GM12874 (cell line): ENCODE results near the gene APOM.

Experiments used
- TF ChIP-seq, protein P1 (sequence below): IDR thresholded peaks from 2 replicates; pipeline ENCODE4 v1.5.1; 2011; ENCODE audit warnings: low read depth, mild to moderate bottlenecking, control low read depth, low read length, moderate library complexity; ENCODE audit not compliant: insufficient read depth

Gene APOM

DNA sequence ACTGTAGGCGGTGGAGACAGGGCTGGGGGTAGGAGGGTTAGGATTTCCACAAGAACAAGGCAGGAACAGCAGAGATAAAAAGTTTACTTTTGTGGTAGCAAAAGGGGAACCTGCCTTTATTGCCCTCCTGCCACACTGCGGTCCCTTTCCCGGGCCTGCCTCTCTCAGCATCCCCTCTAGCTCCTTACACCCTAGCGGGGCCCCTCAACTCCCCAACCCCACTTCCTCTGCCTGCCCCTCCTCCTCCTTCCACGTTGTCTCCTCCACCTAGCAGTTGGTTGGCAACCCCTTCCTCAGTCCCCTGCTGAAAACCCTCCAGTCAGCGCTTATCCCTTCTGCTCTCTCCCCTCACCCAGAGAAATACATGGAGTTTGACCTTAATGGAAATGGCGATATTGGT, 39.9 kb upstream of the APOM start:
- TF ChIP-seq, protein P1, sequence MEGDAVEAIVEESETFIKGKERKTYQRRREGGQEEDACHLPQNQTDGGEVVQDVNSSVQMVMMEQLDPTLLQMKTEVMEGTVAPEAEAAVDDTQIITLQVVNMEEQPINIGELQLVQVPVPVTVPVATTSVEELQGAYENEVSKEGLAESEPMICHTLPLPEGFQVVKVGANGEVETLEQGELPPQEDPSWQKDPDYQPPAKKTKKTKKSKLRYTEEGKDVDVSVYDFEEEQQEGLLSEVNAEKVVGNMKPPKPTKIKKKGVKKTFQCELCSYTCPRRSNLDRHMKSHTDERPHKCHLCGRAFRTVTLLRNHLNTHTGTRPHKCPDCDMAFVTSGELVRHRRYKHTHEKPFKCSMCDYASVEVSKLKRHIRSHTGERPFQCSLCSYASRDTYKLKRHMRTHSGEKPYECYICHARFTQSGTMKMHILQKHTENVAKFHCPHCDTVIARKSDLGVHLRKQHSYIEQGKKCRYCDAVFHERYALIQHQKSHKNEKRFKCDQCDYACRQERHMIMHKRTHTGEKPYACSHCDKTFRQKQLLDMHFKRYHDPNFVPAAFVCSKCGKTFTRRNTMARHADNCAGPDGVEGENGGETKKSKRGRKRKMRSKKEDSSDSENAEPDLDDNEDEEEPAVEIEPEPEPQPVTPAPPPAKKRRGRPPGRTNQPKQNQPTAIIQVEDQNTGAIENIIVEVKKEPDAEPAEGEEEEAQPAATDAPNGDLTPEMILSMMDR, result no peak

DNA sequence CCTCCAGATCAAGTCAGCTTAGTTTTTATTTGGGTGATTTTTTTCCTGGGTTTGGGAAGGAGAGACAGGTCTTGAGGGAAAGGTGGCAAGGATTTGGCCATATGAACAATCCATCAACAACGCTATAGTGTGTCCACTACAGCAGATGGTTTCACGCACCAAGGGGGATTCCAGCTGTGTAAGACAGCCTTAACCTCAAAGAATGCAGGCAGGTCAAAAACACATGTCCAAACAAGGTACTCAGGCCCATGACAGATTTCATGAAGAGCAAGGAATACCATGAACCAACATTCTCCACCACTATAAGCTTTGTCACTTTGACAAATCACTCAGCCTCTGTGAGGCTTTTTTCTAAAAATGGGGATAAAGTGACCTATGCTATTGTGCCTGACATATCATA, 38.7 kb upstream of the APOM start:
- TF ChIP-seq, protein P1, result no peak

DNA sequence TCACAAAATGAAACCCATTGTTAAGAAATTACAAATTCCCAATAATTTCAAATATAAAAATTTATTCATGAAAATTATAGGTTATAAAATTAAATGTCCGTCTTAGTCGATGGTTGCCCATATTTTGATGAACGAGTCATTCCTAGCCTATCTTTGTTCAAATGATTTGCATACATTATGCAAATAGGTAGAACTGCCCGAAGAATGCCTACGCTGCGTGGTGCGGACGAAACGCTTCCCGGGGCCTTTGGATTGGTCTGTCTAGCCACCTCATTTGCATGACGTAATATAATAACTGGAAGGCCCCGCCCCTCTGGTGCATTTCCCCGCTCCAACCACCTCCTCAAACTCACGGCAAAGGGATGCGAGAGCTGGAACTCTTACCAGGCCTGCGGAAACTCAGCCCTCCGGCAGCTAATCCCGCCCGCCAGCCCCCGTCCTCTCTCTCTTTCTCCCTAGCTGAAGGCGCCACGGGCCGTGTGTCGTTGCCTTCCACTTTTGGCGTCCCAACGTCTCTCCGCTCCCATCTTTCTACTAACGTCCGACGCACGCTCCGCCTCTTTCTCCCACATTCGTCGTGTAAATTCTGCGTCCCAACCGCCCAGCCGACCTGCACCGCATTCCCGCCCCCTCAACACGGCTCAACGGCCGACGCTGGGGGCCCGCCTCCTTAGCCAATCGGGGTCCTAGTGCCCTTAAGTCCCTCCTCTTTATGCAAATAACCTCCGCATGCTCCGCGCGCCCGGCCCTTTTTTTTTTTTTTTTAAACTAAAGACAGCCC, 35.7 kb upstream of the APOM start:
- TF ChIP-seq, protein P1, result no peak

DNA sequence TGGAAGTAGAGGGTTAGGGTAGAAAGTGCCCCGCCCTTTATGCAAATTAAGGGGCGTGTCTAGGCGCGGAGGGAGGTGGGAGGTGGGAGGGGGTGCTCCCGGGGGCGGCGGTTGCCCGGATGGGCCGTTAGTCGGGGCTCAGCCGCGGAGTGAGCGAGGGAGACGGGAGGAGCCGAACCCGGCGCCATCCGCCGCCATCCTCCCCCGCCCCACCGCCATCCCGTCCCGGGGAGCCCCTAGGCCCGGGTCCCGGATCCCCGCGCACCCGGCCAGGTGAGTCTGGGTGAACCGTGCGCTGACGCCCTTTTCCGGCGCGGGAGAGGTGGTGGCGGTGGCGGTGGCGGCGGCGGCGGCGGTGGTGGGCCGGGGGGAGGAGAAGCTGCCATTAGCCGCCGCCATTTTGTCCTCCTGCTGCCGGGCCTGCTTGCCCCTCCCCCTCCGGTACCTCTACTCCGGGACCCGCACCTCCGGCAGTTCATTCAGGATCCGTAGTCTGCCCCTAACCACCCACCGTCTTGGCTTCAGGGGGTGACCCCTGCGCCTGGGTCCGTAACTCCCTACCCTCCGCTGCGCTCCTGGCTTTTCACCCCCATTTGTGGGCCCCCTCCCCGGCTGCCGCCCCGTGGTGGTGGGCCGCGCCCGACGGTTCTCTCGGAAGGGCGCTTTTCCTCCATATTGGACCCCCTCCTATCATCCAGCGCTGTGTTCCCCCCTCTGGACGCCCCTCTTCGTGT, 34.9 kb upstream of the APOM start, which contains the start of gene PRRC2A:
TSS of gene PRRC2A (plus strand) at position 130 of the 734 bp plus-strand sequence. CDS start 2,075 bp downstream, outside the sequence.
- TF ChIP-seq, protein P1, result no peak

DNA sequence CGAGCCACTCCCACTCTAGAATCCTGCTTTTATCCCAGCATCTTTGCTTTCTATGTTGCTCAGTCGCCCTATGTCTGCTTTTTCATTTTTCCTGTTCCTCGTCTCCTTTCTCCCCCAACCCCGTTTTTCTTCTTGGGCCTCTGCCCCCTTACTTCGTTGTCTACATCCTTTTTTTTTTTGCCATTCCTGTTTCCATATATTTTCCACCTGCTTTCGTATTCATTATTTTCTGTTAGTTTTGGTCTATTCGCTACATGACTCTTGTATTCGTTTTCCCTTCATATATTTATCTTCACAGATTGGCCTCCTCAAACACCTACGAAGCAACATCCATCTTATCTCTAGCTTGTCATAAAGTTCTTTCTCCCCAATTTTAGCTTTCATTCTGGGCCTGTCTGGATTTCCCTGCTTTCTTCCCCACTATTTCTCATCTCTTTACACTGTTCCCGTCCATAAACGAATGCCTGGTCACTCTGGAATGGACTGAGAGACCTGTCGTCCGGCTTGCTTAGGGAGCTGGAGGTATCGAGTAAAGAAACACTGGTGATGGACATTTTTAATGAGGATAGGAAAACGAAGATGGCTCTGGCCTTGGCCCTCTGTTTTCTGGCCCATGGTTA, 34.3 kb upstream of the APOM start:
- TF ChIP-seq, protein P1, result no peak

DNA sequence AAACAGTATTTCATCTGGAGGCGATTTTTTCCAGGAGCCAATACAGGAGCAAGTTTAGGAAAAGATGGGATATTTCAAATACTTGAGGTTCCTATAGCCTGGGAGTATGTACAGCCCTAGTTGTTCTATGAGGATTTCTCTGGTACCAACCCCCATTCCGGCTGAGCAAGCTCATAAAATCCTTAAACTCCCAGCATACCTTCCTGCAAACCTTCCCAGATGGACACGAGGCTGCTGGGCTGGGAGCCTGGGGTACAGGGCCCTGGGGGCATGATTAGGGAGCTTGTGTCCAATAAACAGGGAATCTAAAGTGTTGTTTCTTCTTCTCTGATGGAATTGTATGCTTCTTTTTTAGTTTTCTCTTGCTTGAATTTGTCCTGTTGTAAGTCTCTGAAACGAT, 33.7 kb upstream of the APOM start:
- TF ChIP-seq, protein P1, result no peak

DNA sequence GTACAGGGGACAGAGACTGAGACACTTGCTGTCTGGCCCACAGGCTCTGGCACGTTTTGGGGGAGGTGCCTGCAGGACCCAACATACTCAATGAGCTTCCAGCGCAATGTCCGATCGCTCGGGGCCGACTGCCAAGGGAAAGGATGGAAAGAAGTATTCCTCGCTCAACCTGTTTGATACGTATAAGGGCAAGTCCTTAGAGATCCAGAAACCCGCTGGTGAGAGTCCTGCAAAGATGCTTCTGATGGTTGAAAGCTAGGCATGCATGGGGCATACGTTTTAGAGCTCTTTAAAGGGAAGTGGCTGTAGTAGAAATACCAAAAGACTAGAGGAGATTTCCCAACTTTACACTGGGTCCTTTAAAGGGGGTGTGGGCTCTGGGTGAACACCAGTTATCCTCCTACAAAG, 33.0 kb upstream of the APOM start:
- TF ChIP-seq, protein P1, result no peak
